C4-2B (cell line): Measurements from ENCODE around the gene ATP8B1.
"Not testable (repeated sequence)": the region's sequence is repeated elsewhere in the genome, so short reads cannot be mapped to it uniquely, and the experiment has no call there.

ENCODE experiments used
- CTCF ChIP-seq: fragments of 450-650 bp; conservative IDR thresholded peaks from 2 replicates; pipeline ENCODE4 v1.5.1; 2017; ENCODE audit warnings: mild to moderate bottlenecking
- ZFX ChIP-seq: fragments of 450-650 bp; IDR thresholded peaks from 2 replicates; pipeline ENCODE4 v1.6.1; 2017

GRCh38 chr18:57642462-57642861, 160.7 kb downstream of the ATP8B1 start:
- TF ChIP-seq CTCF, ZFX: not testable (repeated sequence)
